Gastroesophageal sphincter (tissue), 3 donors: Measurements from ENCODE around the gene ADD3.

ENCODE experiments used
- CTCF ChIP-seq, 4 experiments: fragments of 200-600 bp in 2 of 4; fragments of 450-650 bp in 2 of 4; sonication (generic) in 1 of 4; IDR thresholded peaks; one replicate each; pipeline ENCODE4 v1.5.1; 2017 to 2019; ENCODE audit warnings: antibody characterized with exemption in 4 of 4, mild to moderate bottlenecking in 2 of 4, moderate library complexity in 2 of 4
- EP300 ChIP-seq: sonication (generic); formaldehyde crosslinking; IDR thresholded peaks from one replicate; pipeline ENCODE4 v1.6.1; 2017; ENCODE audit warnings: antibody characterized with exemption, mild to moderate bottlenecking
- POLR2A ChIP-seq, 2 donors: fragments of 450-650 bp; IDR thresholded peaks; one replicate each; pipeline ENCODE4 v1.6.1; 2017; ENCODE audit warnings: antibody characterized with exemption in 2 of 2, mild to moderate bottlenecking in 2 of 2, moderate library complexity in 1 of 2
- POLR2AphosphoS5 ChIP-seq: sonication (generic); formaldehyde crosslinking; IDR thresholded peaks from one replicate; pipeline ENCODE4 v1.6.1; 2017; ENCODE audit warnings: antibody characterized with exemption

GRCh38 chr10:110069502-110069982 lies 61.8 kb downstream of the ADD3 start:
- TF ChIP-seq CTCF (IDR thresholded peaks at IDR 0.05) (no peak), POLR2AphosphoS5 (no peak), POLR2A (IDR thresholded peaks at IDR 0.05) (no peak), EP300 (no peak)
